ACC112 (cell line): ENCODE results near the gene DCX.

Source experiments
- H2AFZ ChIP-seq: fragments of 200-600 bp; sonication (generic); one replicate; pipeline ENCODE4 v1.6.0; 2017; ENCODE audit warnings: antibody characterized with exemption, low read length; ENCODE audit not compliant: unreplicated experiment
- H3K27ac ChIP-seq: fragments of 200-600 bp; sonication (generic); 2 replicates; pipeline ENCODE4 v1.5.1; 2014; ENCODE audit warnings: low read depth, mild to moderate bottlenecking, antibody characterized with exemption, low read length, moderate library complexity
- H3K27me3 ChIP-seq: fragments of 200-600 bp; sonication (generic); 2 replicates; pipeline ENCODE4 v1.6.1; 2014; ENCODE audit warnings: mild to moderate bottlenecking, antibody characterized with exemption, low read length, moderate library complexity, mixed read lengths; ENCODE audit not compliant: insufficient read depth
- H3K36me3 ChIP-seq: fragments of 200-600 bp; sonication (generic); 2 replicates; pipeline ENCODE4 v1.6.1; 2016; ENCODE audit warnings: mild to moderate bottlenecking, antibody characterized with exemption, low read length, moderate library complexity, mixed read lengths; ENCODE audit not compliant: insufficient read depth
- H3K4me1 ChIP-seq: fragments of 200-600 bp; sonication (generic); one replicate; pipeline ENCODE4 v1.6.1; 2016; ENCODE audit warnings: low read length, mixed read lengths; ENCODE audit not compliant: insufficient read depth, unreplicated experiment, control insufficient read depth
- H3K4me3 ChIP-seq: fragments of 200-600 bp; sonication (generic); 2 replicates; pipeline ENCODE4 v1.5.1; 2014; ENCODE audit warnings: mild to moderate bottlenecking, low read depth, low read length
- H3K79me2 ChIP-seq: fragments of 200-600 bp; sonication (generic); one replicate; pipeline ENCODE4 v1.6.0; 2016; ENCODE audit warnings: low read length; ENCODE audit not compliant: control insufficient read depth, unreplicated experiment, insufficient read depth

DCX gene

DNA sequence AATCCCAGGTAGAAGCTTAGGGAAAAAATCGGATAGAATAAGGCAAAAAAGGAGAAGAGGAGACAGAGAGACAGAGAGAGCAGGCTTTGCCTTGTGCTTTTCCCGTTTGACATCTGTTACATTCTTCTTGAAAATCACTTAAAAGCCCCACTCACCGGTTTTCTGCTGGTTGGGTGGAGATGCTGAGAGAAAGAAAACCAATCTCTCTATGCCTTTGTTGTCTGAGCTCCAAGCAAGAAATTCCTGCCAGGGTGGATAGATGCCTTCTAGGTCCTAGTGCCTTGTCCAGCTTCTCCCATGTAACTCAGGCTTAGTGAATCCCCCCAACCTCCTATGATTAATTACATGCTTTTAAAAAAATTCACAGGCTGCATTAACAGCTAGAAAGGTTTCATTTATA lies at the start of gene DCX:
Gene DCX, minus strand, starts transcription at position 210 of the 400 bp plus-strand sequence. CDS start 1,794 bp downstream, outside the sequence.
- Histone ChIP-seq H2AFZ (no peak within 1 kb of the TSS), H3K27me3 (no peaks in the 10 kb centered on the region), H3K79me2 (no peaks in the 10 kb centered on the region), H3K36me3 (no peaks in the 10 kb centered on the region), H3K4me1 (no peaks in the 10 kb centered on the region), H3K4me3 (no peak within 1 kb of the TSS), H3K27ac (no peak within 1 kb of the TSS)

DNA sequence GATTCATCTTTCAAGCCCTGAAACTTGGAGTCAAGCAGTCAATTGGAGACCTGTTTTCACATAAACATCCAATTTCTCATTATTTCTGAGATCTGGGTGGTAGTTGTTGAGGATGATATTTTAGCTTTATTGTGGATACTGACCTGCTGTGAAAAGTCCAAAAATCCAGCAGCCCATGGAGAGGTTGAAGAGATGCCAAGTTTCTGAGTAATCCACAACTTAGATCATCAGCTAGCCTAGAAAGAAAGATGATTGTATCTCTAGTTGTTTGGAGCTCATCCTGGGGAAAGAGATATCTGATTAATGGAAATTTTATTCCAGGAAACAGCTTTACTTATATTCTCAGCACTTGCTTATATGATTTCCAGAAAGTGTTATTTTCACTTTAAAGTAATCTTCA lies 48.6 kb upstream of the DCX start:
- H3K27me3 ChIP-seq, result no peaks in the 10 kb centered on the region
- H2AFZ ChIP-seq, result no peak overlapping the region
- no peak overlapping the region for H3K27ac ChIP-seq
- no peaks in the 10 kb centered on the region for H3K36me3 ChIP-seq
- H3K79me2 ChIP-seq, result no peaks in the 10 kb centered on the region
- H3K4me3 ChIP-seq, result no peak overlapping the region
- no peaks in the 10 kb centered on the region for H3K4me1 ChIP-seq

DNA sequence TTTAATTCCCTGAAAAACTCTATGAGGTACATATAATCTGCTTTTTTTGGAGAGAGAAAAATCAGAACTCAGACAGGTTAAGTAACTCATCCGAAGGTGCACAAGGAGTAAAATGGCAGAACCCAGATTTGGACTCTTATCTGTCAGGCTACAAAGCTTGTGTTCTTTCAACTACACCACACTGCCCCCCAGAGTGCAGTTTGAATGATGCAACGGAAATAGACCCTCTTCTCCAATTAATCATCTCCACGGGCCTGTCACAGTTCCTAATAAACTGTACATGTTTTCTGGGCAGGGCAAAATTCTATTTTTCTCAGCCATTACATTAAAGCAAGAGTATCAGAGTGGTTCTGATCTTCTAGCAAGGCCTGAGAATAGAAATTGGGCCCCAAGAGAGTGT lies 35.3 kb upstream of the DCX start:
- Histone ChIP-seq H2AFZ (no peak overlapping the region), H3K36me3 (no peaks in the 10 kb centered on the region), H3K79me2 (no peaks in the 10 kb centered on the region), H3K4me1 (no peaks in the 10 kb centered on the region), H3K27ac (no peak overlapping the region), H3K27me3 (no peaks in the 10 kb centered on the region), H3K4me3 (no peak overlapping the region)

DNA sequence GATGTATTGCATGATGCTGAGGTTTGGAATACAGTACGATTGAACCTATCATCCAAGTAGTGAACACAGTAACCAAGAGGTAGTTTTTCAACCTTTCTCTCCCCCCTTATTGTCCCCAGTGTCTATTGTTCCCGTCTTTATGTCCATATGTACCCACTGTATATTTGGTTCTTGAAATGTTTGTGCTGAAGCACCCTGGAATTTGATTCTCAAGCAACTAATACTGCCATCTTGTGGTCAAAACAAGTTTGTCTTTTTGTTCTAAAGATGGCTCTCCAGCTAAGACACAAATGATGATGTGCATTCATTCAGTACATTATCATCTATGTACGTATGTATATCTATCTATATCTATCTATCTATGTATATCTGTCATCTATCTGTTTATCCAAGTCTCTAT lies 33.5 kb upstream of the DCX start:
- no peak overlapping the region for H3K27ac ChIP-seq
- H2AFZ ChIP-seq, result no peak overlapping the region
- H3K4me3 ChIP-seq, result no peak overlapping the region
- no peaks in the 10 kb centered on the region for H3K4me1 ChIP-seq
- no peaks in the 10 kb centered on the region for H3K79me2 ChIP-seq
- H3K36me3 ChIP-seq, result no peaks in the 10 kb centered on the region
- H3K27me3 ChIP-seq, result no peaks in the 10 kb centered on the region

GRCh38 chrX:111444881-111445280 lies 32.9 kb upstream of the DCX start:
- H3K27me3 ChIP-seq, result no peaks in the 10 kb centered on the region
- H2AFZ ChIP-seq, result no peak overlapping the region
- no peak overlapping the region for H3K4me3 ChIP-seq
- no peaks in the 10 kb centered on the region for H3K79me2 ChIP-seq
- no peaks in the 10 kb centered on the region for H3K36me3 ChIP-seq
- no peak overlapping the region for H3K27ac ChIP-seq
- H3K4me1 ChIP-seq, result no peaks in the 10 kb centered on the region

GRCh38 chrX:111443946-111444345 lies 32.0 kb upstream of the DCX start:
- Histone ChIP-seq H3K4me1 (no peaks in the 10 kb centered on the region), H3K27me3 (no peaks in the 10 kb centered on the region), H3K27ac (no peak overlapping the region), H3K79me2 (no peaks in the 10 kb centered on the region), H2AFZ (no peak overlapping the region), H3K4me3 (no peak overlapping the region), H3K36me3 (no peaks in the 10 kb centered on the region)

DNA sequence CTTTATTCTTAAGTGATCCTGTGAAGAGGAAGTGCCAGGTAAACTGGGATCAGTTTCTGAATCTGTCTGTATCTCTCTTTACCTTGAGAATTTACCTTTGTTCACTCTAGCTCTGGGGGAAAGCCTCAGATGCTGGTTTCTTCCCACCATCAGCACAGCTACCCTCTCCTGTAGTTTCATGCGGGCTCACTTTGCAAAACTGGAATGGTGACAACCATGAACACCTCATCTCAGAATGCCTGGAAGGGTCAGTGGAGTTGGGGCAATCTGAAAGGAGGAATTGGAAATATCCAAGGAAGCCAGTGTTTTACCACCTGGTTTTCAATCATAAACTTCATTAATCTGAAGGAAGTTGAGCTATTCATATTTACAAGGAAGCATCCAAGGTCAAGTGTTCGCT lies 30.8 kb upstream of the DCX start:
- Histone ChIP-seq H3K27ac (no peak overlapping the region), H3K79me2 (no peaks in the 10 kb centered on the region), H3K27me3 (no peaks in the 10 kb centered on the region), H3K36me3 (no peaks in the 10 kb centered on the region), H3K4me3 (no peak overlapping the region), H3K4me1 (no peaks in the 10 kb centered on the region), H2AFZ (no peak overlapping the region)

GRCh38 chrX:111435469-111435868 lies 23.5 kb upstream of the DCX start:
- Histone ChIP-seq H3K79me2 (no peaks in the 10 kb centered on the region), H2AFZ (no peak overlapping the region), H3K27ac (no peak overlapping the region), H3K4me1 (no peaks in the 10 kb centered on the region), H3K4me3 (no peak overlapping the region), H3K27me3 (no peaks in the 10 kb centered on the region), H3K36me3 (no peaks in the 10 kb centered on the region)

- H3K36me3 ChIP-seq, result no peaks in the 10 kb centered on the region
- H3K27ac ChIP-seq, result no peak overlapping the region
- no peaks in the 10 kb centered on the region for H3K27me3 ChIP-seq
- H3K79me2 ChIP-seq, result no peaks in the 10 kb centered on the region
- H2AFZ ChIP-seq, result no peak overlapping the region
- H3K4me3 ChIP-seq, result no peak overlapping the region
- no peaks in the 10 kb centered on the region for H3K4me1 ChIP-seq
Measured at GRCh38 chrX:111431001-111431400, 19.0 kb upstream of the DCX start.

DNA sequence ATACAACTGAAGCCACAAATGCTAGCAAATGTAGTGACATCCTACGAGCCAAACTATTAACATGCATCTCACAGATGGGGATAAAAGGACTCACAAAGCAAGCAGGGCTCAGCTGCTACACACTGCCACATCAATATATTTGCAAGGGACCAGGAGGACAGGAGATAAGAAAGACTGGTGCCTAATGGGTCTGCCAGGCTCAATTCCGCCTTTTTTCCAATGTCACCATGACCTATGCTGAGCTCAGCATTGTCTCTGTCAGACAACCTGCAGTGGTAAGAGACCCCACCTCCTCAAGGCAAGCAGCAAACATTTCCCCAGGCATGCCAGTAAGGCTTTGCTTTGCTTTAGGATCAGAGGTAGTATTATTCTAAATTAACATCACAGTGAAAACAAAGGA lies 435 bp downstream of the DCX start:
- no peak overlapping the region for H3K4me3 ChIP-seq
- no peak overlapping the region for H2AFZ ChIP-seq
- H3K36me3 ChIP-seq, result no peaks in the 10 kb centered on the region
- no peaks in the 10 kb centered on the region for H3K4me1 ChIP-seq
- no peaks in the 10 kb centered on the region for H3K27me3 ChIP-seq
- H3K27ac ChIP-seq, result no peak overlapping the region
- no peaks in the 10 kb centered on the region for H3K79me2 ChIP-seq

GRCh38 chrX:111410590-111411078 lies 1.4 kb downstream of the DCX start:
- no peaks in the 10 kb centered on the region for H3K79me2 ChIP-seq
- no peak overlapping the region for H3K4me3 ChIP-seq
- H2AFZ ChIP-seq, result no peak overlapping the region
- no peaks in the 10 kb centered on the region for H3K4me1 ChIP-seq
- no peaks in the 10 kb centered on the region for H3K27me3 ChIP-seq
- no peaks in the 10 kb centered on the region for H3K36me3 ChIP-seq
- no peak overlapping the region for H3K27ac ChIP-seq
